PFSK-1 (cell line): ENCODE measurements around the gene C19orf81.

Source experiments
- POLR2AphosphoS5 ChIP-seq: IDR thresholded peaks from 2 replicates; pipeline ENCODE4 v1.6.1; 2012; ENCODE audit warnings: low read depth, mild to moderate bottlenecking, control low read depth, low read length, moderate library complexity
- REST ChIP-seq, 2 experiments: IDR thresholded peaks; 2 replicates each; pipeline versions ENCODE4 v1.6.1 to v1.8.0; 2011 to 2012; ENCODE audit warnings: low read depth in 2 of 2, low read length in 2 of 2, control low read depth in 1 of 2, inconsistent platforms in 1 of 2, mild to moderate bottlenecking in 1 of 2, moderate library complexity in 1 of 2; ENCODE audit not compliant: insufficient read depth in 1 of 2
- SIN3A ChIP-seq: IDR thresholded peaks from 2 replicates; pipeline ENCODE4 v1.6.1; 2012; ENCODE audit warnings: mild to moderate bottlenecking, low read length, moderate library complexity, borderline replicate concordance; ENCODE audit not compliant: insufficient read depth
- TAF1 ChIP-seq: IDR thresholded peaks from 2 replicates; pipeline ENCODE4 v1.6.1; 2012; ENCODE audit warnings: low read length, control low read depth, borderline replicate concordance; ENCODE audit not compliant: insufficient read depth

- TF ChIP-seq POLR2AphosphoS5 (no peak), TAF1 (no peak), REST (IDR thresholded peaks at IDR 0.05; ENCODE audit: insufficient read depth in 1 of 2, low read depth in 2 of 2, low read length in 2 of 2) (no peak), SIN3A (no peak)
Measured at GRCh38 chr19:50633359-50633758, 15.9 kb upstream of the C19orf81 start.
